HepG2 (cell line): Measurements from ENCODE around the gene TBL2. TPM values are rescaled to one million over a fixed set of nuclear protein-coding genes. Genes with fewer than 3 reads are reported as not detected.

Experiments
- ARHGAP35 ChIP-seq: sonication (generic); formaldehyde crosslinking; IDR thresholded peaks from 2 replicates; pipeline ENCODE4 v1.9.0; 2022; ENCODE audit warnings: mild to moderate bottlenecking, inconsistent platforms, moderate library complexity, missing genetic modification reagents, borderline replicate concordance
- DR1 ChIP-seq: sonication (generic); formaldehyde crosslinking; IDR thresholded peaks from 2 replicates; pipeline ENCODE4 v1.8.0; 2021; ENCODE audit warnings: mild to moderate bottlenecking, missing genetic modification reagents, inconsistent platforms
- FIP1L1 ChIP-seq: fragments of 200-400 bp; formaldehyde crosslinking; IDR thresholded peaks from 2 replicates; pipeline ENCODE4 v1.6.1; 2018; ENCODE audit warnings: low read depth, mild to moderate bottlenecking, low read length, moderate library complexity, borderline replicate concordance; ENCODE audit not compliant: insufficient read depth
- IKZF4 ChIP-seq: sonication (generic); formaldehyde crosslinking; IDR thresholded peaks from 2 replicates; pipeline ENCODE4 v1.5.1; 2020; ENCODE audit warnings: borderline replicate concordance, mild to moderate bottlenecking, low read depth, missing genetic modification reagents; ENCODE audit errors: not compliant biosample characterization
- KLF11 ChIP-seq: IDR thresholded peaks from 2 replicates; pipeline ENCODE4 v1.6.1; 2016; ENCODE audit warnings: missing compliant biosample characterization
- MTERF4 ChIP-seq: sonication (generic); formaldehyde crosslinking; IDR thresholded peaks from 2 replicates; pipeline ENCODE4 v1.8.0; 2023; ENCODE audit warnings: mild to moderate bottlenecking, missing genetic modification reagents
- NBN ChIP-seq: fragments of 450-650 bp; conservative IDR thresholded peaks from 2 replicates; pipeline ENCODE4 v1.6.1; 2017
- NFYC ChIP-seq: IDR thresholded peaks from 2 replicates; pipeline ENCODE4 v1.6.1; 2016; ENCODE audit warnings: missing genetic modification reagents, missing compliant biosample characterization
- PATZ1 ChIP-seq: sonication (generic); formaldehyde crosslinking; IDR thresholded peaks from 2 replicates; pipeline ENCODE4 v1.4.0; 2020; ENCODE audit warnings: missing genetic modification reagents
- PHF21A ChIP-seq: sonication (generic); formaldehyde crosslinking; IDR thresholded peaks from 2 replicates; pipeline ENCODE4 v1.5.0; 2020; ENCODE audit warnings: mild to moderate bottlenecking, missing genetic modification reagents
- RCOR2 ChIP-seq: IDR thresholded peaks from 2 replicates; pipeline ENCODE4 v1.6.1; 2016; ENCODE audit warnings: missing biosample characterization, missing genetic modification reagents
- SALL1 ChIP-seq: sonication (generic); formaldehyde crosslinking; IDR thresholded peaks from 2 replicates; pipeline ENCODE4 v1.8.0; 2022; ENCODE audit warnings: mild to moderate bottlenecking, missing genetic modification reagents
- TRAFD1 ChIP-seq: sonication (generic); formaldehyde crosslinking; IDR thresholded peaks from 2 replicates; pipeline ENCODE4 v1.5.1; 2020; ENCODE audit warnings: missing genetic modification reagents, mild to moderate bottlenecking, borderline replicate concordance
- ZBTB20 ChIP-seq: sonication (generic); formaldehyde crosslinking; IDR thresholded peaks from 2 replicates; pipeline ENCODE4 v1.8.1; 2023; ENCODE audit warnings: missing genetic modification reagents, low read depth, mild to moderate bottlenecking, borderline replicate concordance
- ZFP37 ChIP-seq: sonication (generic); formaldehyde crosslinking; IDR thresholded peaks from 2 replicates; pipeline ENCODE4 v1.4.0; 2020; ENCODE audit warnings: missing genetic modification reagents, borderline replicate concordance
- ZFX ChIP-seq: sonication (generic); formaldehyde crosslinking; IDR thresholded peaks from 2 replicates; pipeline ENCODE4 v1.4.0; 2020; ENCODE audit warnings: mild to moderate bottlenecking, low read depth, missing genetic modification reagents, moderate library complexity
- ZMYM2 ChIP-seq: sonication (generic); formaldehyde crosslinking; IDR thresholded peaks from 2 replicates; pipeline ENCODE4 v1.8.0; 2022; ENCODE audit warnings: mild to moderate bottlenecking, missing genetic modification reagents
- ZNF274 ChIP-seq: sonication (generic); formaldehyde crosslinking; IDR thresholded peaks from 2 replicates; pipeline ENCODE4 v1.5.1; 2020; ENCODE audit warnings: mild to moderate bottlenecking, missing genetic modification reagents
- ZNF577 ChIP-seq: sonication (generic); formaldehyde crosslinking; IDR thresholded peaks from 2 replicates; pipeline ENCODE4 v1.4.0; 2020; ENCODE audit warnings: mild to moderate bottlenecking, low read depth, missing genetic modification reagents, borderline replicate concordance
- ZNF652 ChIP-seq: IDR thresholded peaks from 2 replicates; pipeline ENCODE4 v1.6.1; 2016; ENCODE audit warnings: low read depth, borderline replicate concordance
- ZNF747 ChIP-seq: sonication (generic); formaldehyde crosslinking; IDR thresholded peaks from 2 replicates; pipeline ENCODE4 v1.8.1; 2023; ENCODE audit warnings: missing genetic modification reagents, mild to moderate bottlenecking, borderline replicate concordance
- ZSCAN22 ChIP-seq: sonication (generic); formaldehyde crosslinking; IDR thresholded peaks from 2 replicates; pipeline ENCODE4 v1.4.0; 2020; ENCODE audit warnings: mild to moderate bottlenecking, missing genetic modification reagents
- polyA plus RNA-seq, 8 experiments: library from polyadenylated mRNA; depleted of rRNA in 3 of 8; stranded (reverse) in 7 of 8; unstranded in 1 of 8; fragments of >200 nt; fragmentation: Illumina TruSeq in 4 of 8; extraction: Trizol in 4 of 8; gene quantifications; 2 replicates each; pipeline versions ENCODE4 v1.2.1 to v1.2.3, GENCODE V29; 2011 to 2016; ENCODE audit warnings: low read depth in 4 of 8, missing spikeins in 1 of 8, mixed read lengths in 1 of 8; ENCODE audit not compliant: insufficient read depth in 1 of 8
- total RNA-seq, 5 experiments: library from RNA; depleted of rRNA; stranded (reverse); fragments of >200 nt; fragmentation: Illumina TruSeq; extraction: Trizol; gene quantifications; 2 replicates each; pipeline ENCODE4 v1.2.3, GENCODE V29; 2016; ENCODE audit warnings: low read depth in 1 of 5
- TF ChIP-seq, protein P1 (sequence below): sonication (generic); formaldehyde crosslinking; IDR thresholded peaks from 2 replicates; pipeline ENCODE4 v1.4.0; 2020; ENCODE audit warnings: missing genetic modification reagents

TBL2 gene
- total and polyA plus RNA-seq, 2 of the 13 experiments (the other 11 are each of a cell fraction or from before 2014, with no cell fraction given): 43.4 to 47.2 TPM

DNA sequence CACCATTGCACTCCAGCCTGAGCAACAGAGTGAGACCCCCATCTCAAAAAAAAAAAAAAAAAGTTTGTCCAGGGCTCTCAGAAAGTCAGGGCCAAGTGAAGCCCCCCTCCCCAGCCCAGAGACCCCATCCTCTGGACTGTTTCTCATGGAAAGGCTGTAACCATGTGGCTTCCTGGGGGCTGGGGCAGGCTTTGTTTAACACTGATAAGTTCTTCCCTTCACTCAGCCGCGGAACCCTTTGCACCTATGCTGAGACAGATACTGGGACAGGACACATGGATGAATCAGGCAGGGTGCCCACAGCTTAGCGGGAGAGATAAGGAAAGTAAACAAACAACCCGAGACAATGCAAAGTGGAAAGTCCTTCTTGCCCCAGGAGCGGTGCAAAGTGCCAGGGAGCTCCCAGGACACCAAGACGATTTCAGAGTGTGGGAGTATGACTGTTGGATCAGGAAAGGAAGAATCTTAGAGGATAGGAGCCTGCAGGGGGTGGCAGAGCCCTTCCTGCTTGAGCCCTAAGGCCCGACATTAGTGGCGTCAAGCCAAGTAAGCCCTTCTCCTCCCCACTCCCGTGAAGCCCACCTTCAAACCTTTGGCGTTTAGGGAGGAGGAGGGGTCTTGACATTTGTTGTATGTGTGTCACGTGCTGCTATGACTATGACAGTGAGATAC lies 34.4 kb upstream of the TBL2 start (continued):
- TF ChIP-seq ZBTB20 (CRISPR knock-in tag): peak; percentile 83; the same call in 1 of the 2 replicates
- 0 out of 2 replicates have a peak, but pooled peaks have one; percentile 45 for TF ChIP-seq KLF11
- 0 out of 2 replicates have a peak, but pooled peaks have one; percentile 52 for TF ChIP-seq ZFP37 (CRISPR knock-in tag)
- peak; percentile 95 for TF ChIP-seq SALL1 (CRISPR knock-in tag)
- TF ChIP-seq PATZ1 (CRISPR knock-in tag): peak; percentile 95
- TF ChIP-seq ARHGAP35 (CRISPR knock-in tag): no peak
- TF ChIP-seq ZNF274: no peak
- 0 out of 2 replicates have a peak, but pooled peaks have one; percentile 35 for TF ChIP-seq MTERF4 (CRISPR knock-in tag)
- no peak for TF ChIP-seq ZNF652 (CRISPR knock-in tag)
- peak; percentile 100 for TF ChIP-seq PHF21A (CRISPR knock-in tag)
- no peak for TF ChIP-seq TRAFD1 (CRISPR knock-in tag)
- peak; percentile 81 for TF ChIP-seq ZMYM2 (CRISPR knock-in tag)
- TF ChIP-seq IKZF4 (CRISPR knock-in tag): no peak
- 0 out of 2 replicates have a peak, but pooled peaks have one; percentile 39 for TF ChIP-seq FIP1L1
- TF ChIP-seq ZSCAN22 (CRISPR knock-in tag): no peak
- TF ChIP-seq, protein P1, sequence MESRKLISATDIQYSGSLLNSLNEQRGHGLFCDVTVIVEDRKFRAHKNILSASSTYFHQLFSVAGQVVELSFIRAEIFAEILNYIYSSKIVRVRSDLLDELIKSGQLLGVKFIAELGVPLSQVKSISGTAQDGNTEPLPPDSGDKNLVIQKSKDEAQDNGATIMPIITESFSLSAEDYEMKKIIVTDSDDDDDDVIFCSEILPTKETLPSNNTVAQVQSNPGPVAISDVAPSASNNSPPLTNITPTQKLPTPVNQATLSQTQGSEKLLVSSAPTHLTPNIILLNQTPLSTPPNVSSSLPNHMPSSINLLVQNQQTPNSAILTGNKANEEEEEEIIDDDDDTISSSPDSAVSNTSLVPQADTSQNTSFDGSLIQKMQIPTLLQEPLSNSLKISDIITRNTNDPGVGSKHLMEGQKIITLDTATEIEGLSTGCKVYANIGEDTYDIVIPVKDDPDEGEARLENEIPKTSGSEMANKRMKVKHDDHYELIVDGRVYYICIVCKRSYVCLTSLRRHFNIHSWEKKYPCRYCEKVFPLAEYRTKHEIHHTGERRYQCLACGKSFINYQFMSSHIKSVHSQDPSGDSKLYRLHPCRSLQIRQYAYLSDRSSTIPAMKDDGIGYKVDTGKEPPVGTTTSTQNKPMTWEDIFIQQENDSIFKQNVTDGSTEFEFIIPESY (CRISPR knock-in tag): peak; percentile 81
- TF ChIP-seq ZNF747 (CRISPR knock-in tag): peak; percentile 97; the same call in 1 of the 2 replicates
- TF ChIP-seq DR1 (CRISPR knock-in tag): no peak
- peak; percentile 33; the same call in 1 of the 2 replicates for TF ChIP-seq ZFX (CRISPR knock-in tag)
- TF ChIP-seq ZNF577 (CRISPR knock-in tag): no peak
- no peak for TF ChIP-seq NBN
- peak; percentile 92; the same call in 1 of the 2 replicates for TF ChIP-seq RCOR2 (CRISPR knock-in tag)
- no peak for TF ChIP-seq NFYC (CRISPR knock-in tag)
